HepG2 (cell line): ENCODE results near the gene TBCD. TPM values are rescaled to one million over a fixed set of nuclear protein-coding genes. Genes with fewer than 3 reads are reported as not detected.
A peak's percentile ranks its signal among the peaks of the same experiment; 100 is the strongest.

ENCODE experiments used
- ATAC-seq: fragments of 200-7000 bp; cut with Tn5 transposase; 3 replicates; pipeline ENCODE4 v1.9.1; 2020; ENCODE audit warnings: mild to moderate bottlenecking, moderate library complexity
- BruUV-seq: library from RNA; stranded (reverse); fragments of 400-500 nt; replicated peaks from 2 replicates; lab custom pipeline; 2021; lab: Mats Ljungman, UMichigan
- CTCF ChIA-PET: fragments of 300-600 bp; formaldehyde crosslinking; extraction: SDS; loops from one replicate; lab custom pipeline; 2021; ENCODE audit warnings: low total read pairs, inconsistent platforms, low intra/inter-chr PET ratio; lab: Yijun Ruan, JAX
- POLR2A ChIA-PET: fragments of 350-600 bp; sonication (Branson Sonifier 250); formaldehyde crosslinking; loops from one replicate; lab custom pipeline; 2020; ENCODE audit warnings: antibody characterized with exemption, inconsistent platforms; lab: Yijun Ruan, JAX
- DNase-seq: peaks from one replicate; pipeline ENCODE4 v3.0.0-alpha.2; 2015; ENCODE audit warnings: low spot score
- FAIRE-seq: peaks from 3 replicates; lab custom pipeline; 2011; peaks lifted over from hg19 to GRCh38; lab: Jason Lieb, UNC
- H2AFZ ChIP-seq: one replicate; pipeline ENCODE4 v1.6.1; 2011; ENCODE audit warnings: low read length, inconsistent platforms
- H3K27ac ChIP-seq: fragments of 300-600 bp; 3 replicates; pipeline ENCODE4 v1.8.0; 2011; ENCODE audit warnings: mixed run types, mild to moderate bottlenecking, mixed read lengths, low read length, inconsistent platforms; ENCODE audit not compliant: insufficient read depth; ENCODE audit errors: extremely low read length
- H3K27me3 ChIP-seq, 2 experiments: fragments of 200-600 bp in 1 of 2; 2 replicates in 1 of 2; 3 replicates in 1 of 2; pipeline versions ENCODE4 v1.6.0 to v1.8.0; 2011; ENCODE audit warnings: low read length in 2 of 2, mild to moderate bottlenecking in 2 of 2, moderate library complexity in 2 of 2, inconsistent platforms in 1 of 2; ENCODE audit not compliant: insufficient read depth in 2 of 2, control insufficient read depth in 1 of 2
- H3K36me3 ChIP-seq, 2 experiments: fragments of 200-600 bp in 1 of 2; replicated peaks in 1 of 2; 2 replicates in 1 of 2; 3 replicates in 1 of 2; pipeline versions ENCODE4 v1.5.1 to v1.8.0; 2011; ENCODE audit warnings: low read length in 2 of 2, inconsistent platforms in 1 of 2; ENCODE audit not compliant: insufficient read depth in 2 of 2, control insufficient read depth in 1 of 2
- H3K4me1 ChIP-seq: 2 replicates; pipeline ENCODE4 v1.5.1; 2012; ENCODE audit warnings: low read length, inconsistent platforms; ENCODE audit not compliant: insufficient read depth
- H3K4me2 ChIP-seq: 2 replicates; pipeline ENCODE4 v1.6.0; 2011; ENCODE audit warnings: low read depth, low read length, inconsistent platforms
- H3K4me3 ChIP-seq, 3 experiments: fragments of 200-600 bp in 1 of 3; sonication (generic), shearing (Covaris generic) in 1 of 3; replicated peaks in 1 of 3; 2 replicates each; pipeline ENCODE4 v1.5.1; 2011 to 2016; ENCODE audit warnings: low read length in 3 of 3, inconsistent platforms in 2 of 3, low read depth in 2 of 3, mild to moderate bottlenecking in 2 of 3, control low read depth in 1 of 3, mixed read lengths in 1 of 3; ENCODE audit not compliant: insufficient read depth in 1 of 3
- H3K79me2 ChIP-seq: one replicate; pipeline ENCODE4 v1.6.1; 2011; ENCODE audit warnings: low read length, inconsistent platforms; ENCODE audit not compliant: insufficient read depth
- H3K9ac ChIP-seq: 2 replicates; pipeline ENCODE4 v1.6.0; 2011; ENCODE audit warnings: mild to moderate bottlenecking, low read depth, low read length, inconsistent platforms; ENCODE audit not compliant: insufficient read depth
- H3K9me3 ChIP-seq: 2 replicates; pipeline ENCODE4 v1.5.1; 2012; ENCODE audit warnings: mild to moderate bottlenecking, low read length
- H4K20me1 ChIP-seq: 2 replicates; pipeline ENCODE4 v1.6.0; 2011; ENCODE audit warnings: inconsistent platforms, mild to moderate bottlenecking, low read length, moderate library complexity; ENCODE audit not compliant: insufficient read depth
- CTCF ChIP-seq: sonication (generic); formaldehyde crosslinking; IDR thresholded peaks from 2 replicates; pipeline ENCODE4 v1.5.0; 2020; ENCODE audit warnings: mild to moderate bottlenecking, missing genetic modification reagents, moderate library complexity
- KLF13 ChIP-seq: sonication (generic); formaldehyde crosslinking; IDR thresholded peaks from 2 replicates; pipeline ENCODE4 v1.4.0; 2020; ENCODE audit warnings: mild to moderate bottlenecking, missing genetic modification reagents
- MIXL1 ChIP-seq: IDR thresholded peaks from 2 replicates; pipeline ENCODE4 v1.6.1; 2016
- PRPF4 ChIP-seq: fragments of 200-400 bp; formaldehyde crosslinking; IDR thresholded peaks from 2 replicates; pipeline ENCODE4 v1.6.1; 2016; ENCODE audit warnings: low read length, low read depth; ENCODE audit not compliant: poor library complexity, severe bottlenecking
- STAG1 ChIP-seq: sonication (generic); formaldehyde crosslinking; IDR thresholded peaks from 2 replicates; pipeline ENCODE4 v1.4.0; 2020; ENCODE audit warnings: missing genetic modification reagents
- ZNF136 ChIP-seq: sonication (generic); formaldehyde crosslinking; IDR thresholded peaks from 2 replicates; pipeline ENCODE4 v1.8.1; 2022; ENCODE audit warnings: low read depth, mild to moderate bottlenecking, moderate library complexity, missing genetic modification reagents
- WGBS: methylation state at CpG from one replicate; pipeline ENCODE4 v1.1.6; 2017; ENCODE audit warnings: low lambda C conversion rate; 5-methylcytosine and 5-hydroxymethylcytosine counted together
- in situ Hi-C: cut with HindIII; loops from 2 replicates; pipeline ENCODE4 v1.10.0; 2017; ENCODE audit warnings: low pct_unique_long_range_greater_than_20kb; ENCODE audit not compliant: extremely low pct_ligation_motif_present
- intact Hi-C: fragments of 100-400 bp; cut with micrococcal nuclease; formaldehyde crosslinking; loops from one replicate; pipeline ENCODE4 v1.10.0; 2022; ENCODE audit not compliant: unreplicated experiment
- polyA plus RNA-seq, 8 experiments: library from polyadenylated mRNA; depleted of rRNA in 3 of 8; stranded (reverse) in 7 of 8; unstranded in 1 of 8; fragments of >200 nt; fragmentation: Illumina TruSeq in 4 of 8; extraction: Trizol in 4 of 8; gene quantifications; 2 replicates each; pipeline versions ENCODE4 v1.2.1 to v1.2.3, GENCODE V29; 2011 to 2016; ENCODE audit warnings: low read depth in 4 of 8, missing spikeins in 1 of 8, mixed read lengths in 1 of 8; ENCODE audit not compliant: insufficient read depth in 1 of 8
- total RNA-seq, 5 experiments: library from RNA; depleted of rRNA; stranded (reverse); fragments of >200 nt; fragmentation: Illumina TruSeq; extraction: Trizol; gene quantifications; 2 replicates each; pipeline ENCODE4 v1.2.3, GENCODE V29; 2016; ENCODE audit warnings: low read depth in 1 of 5

Gene TBCD
- total and polyA plus RNA-seq, 2 of the 13 experiments (the other 11 are each of a cell fraction or from before 2014, with no cell fraction given), result 33.9 to 54.8 TPM

GRCh38 chr17:82915010-82915756 is 163.3 kb downstream of the TBCD start:
- FAIRE-seq, result no peak
- H3K4me1 ChIP-seq, result no peaks in the 10 kb centered on the region
- no peaks in the 10 kb centered on the region for H3K9me3 ChIP-seq
- ATAC-seq, result no peak
- TF ChIP-seq STAG1 (CRISPR knock-in tag) (peak; percentile 33; the same call in 1 of the 2 replicates), ZNF136 (CRISPR knock-in tag) (no peak), PRPF4 (peak; percentile 39), KLF13 (no peak), MIXL1 (CRISPR knock-in tag) (no peak), CTCF (CRISPR knock-in tag) (peak; percentile 48)
- no peak overlapping the region for H2AFZ ChIP-seq
- intact Hi-C loops, result loop anchor here (5.0 kb wide), 1 partner anchor 38 kb away; no protein-coding TSS in a partner anchor
- in situ Hi-C loops, result no loop called here
- H3K79me2 ChIP-seq, result no peaks in the 10 kb centered on the region
- peaks cover 8 to 16% of the 10 kb centered on the region in 2 experiments; a peak in 4 of 5 replicates for H3K36me3 ChIP-seq
- no peak overlapping the region for H3K27ac ChIP-seq
- POLR2A ChIA-PET, result no interaction called here
- BruUV-seq, result no TSS peak
- CTCF ChIA-PET, result interaction anchor here (4.3 kb wide), 1 partner anchor 133 kb away, joined by 21 read pairs; no protein-coding TSS in a partner anchor
- H3K4me3 ChIP-seq, result no peak overlapping the region
- H3K4me2 ChIP-seq, result no peak overlapping the region
- H3K9ac ChIP-seq, result no peak overlapping the region
- H4K20me1 ChIP-seq, result no peaks in the 10 kb centered on the region
- DNase-seq, result no peak
- no peaks in the 10 kb centered on the region for H3K27me3 ChIP-seq
- WGBS, result 97% methylated on average over 31 of the region's 32 CpGs
